HUDEP-2 (cell line): ENCODE measurements around the gene TOP2B.
A peak's percentile ranks its signal among the peaks of the same experiment; 100 is the strongest.

Source experiments
- DNase-seq, 76 experiments: peaks; one replicate each; lab custom pipeline; 2025; ENCODE audit not compliant: unreplicated experiment in 76 of 76; lab: John Stamatoyannopoulos, UW

TOP2B gene

DNA sequence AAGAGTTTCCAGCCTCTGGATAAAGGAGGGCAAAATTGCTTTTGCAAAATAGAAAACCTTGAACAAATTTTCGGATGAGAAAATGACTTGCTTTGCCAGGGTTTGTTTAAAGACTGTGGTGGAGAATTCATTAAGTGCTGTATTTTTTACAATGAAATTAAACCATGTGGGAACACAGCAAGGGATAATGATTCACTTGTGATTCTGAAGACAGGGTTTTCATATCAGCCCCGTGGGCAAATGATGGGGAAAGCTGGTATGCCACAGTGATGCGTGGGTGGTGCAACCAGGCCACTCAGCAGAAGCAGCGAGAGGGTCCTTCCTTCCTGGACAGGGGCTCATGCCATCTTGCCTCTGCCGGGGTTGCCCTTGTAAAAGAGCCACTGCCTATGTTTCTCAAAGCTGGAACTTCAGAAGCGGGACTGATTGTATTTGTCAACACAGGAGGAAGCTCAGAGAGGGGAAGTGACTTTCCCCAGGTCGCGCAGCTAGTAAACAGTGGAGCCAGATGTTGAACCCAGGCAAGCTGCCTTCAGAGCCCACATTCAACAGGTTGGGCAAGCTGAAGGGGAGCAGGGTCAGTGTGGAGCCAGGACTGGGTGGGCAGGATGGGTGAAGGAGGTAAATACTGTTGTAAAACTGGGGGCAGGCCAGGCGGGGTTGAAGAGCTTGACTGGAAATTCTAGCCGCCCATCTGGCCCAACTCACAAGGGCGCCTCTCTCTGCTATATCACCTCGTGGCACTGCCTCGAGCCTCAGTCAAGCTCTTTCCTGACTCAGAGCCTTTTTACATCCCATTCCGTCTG is 79.1 kb downstream of the TOP2B start:
- DNase-seq, result no peak

DNA sequence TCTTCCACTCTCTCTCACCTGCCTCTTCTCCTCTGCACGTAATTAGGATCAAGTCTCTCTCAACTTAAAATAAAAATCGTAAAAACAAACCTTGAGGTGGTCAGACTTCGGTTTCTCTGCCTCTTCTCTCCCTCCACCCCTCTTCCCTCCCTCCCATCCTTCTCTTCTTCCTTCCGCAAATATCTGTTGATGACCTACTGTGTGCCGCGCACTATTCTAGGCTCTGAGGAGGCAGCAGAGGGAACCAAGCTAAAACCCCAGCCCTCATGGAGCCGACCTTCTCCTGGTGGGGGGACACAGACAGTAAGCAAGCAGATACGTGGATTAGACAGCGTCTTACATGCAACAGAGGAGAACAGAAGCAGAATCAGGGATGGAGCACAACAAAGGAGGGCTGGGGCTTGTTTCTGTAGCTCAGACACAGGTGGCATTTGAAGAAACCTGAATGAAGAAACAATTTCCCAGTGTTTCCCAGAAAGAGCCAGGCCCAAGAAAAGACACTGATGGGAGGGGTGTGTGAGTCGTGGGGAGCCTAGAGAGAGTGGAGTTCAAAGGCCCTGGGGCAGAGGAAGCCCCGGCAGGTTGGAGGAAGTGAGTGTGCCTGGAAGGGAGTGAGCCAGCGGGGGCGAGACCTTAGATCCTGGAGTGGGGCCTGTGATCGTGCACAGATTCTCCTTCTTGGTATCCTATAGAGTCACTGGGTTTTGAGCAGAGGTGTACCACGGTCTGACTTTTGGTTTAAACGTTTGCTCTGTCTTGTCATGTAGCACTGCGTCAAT is 80.5 kb downstream of the TOP2B start:
- DNase-seq, result no peak

DNA sequence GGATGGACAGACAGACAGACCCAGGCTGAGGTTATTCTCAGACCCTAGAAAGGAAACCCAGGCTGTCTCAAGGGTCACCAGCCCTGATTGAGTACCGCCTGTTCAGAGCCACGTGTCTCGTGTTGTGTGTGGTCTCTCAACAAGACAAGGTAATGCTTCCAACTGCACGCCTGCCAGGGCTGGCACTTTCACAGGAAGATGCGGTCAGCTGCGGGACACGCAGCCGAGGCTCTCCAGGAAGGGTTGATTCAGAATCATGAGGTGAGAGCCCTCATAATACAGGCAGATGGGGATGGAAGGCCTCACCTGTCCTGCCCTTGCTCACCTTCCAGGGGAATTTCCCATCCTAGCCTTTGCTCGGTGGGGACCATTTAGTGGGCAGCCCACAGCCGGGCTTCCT is 81.4 kb downstream of the TOP2B start:
- DNase-seq, result no peak

- DNase-seq, result peak in 28 of 76 experiments; percentile 3 to 71 (median 20)
Measured at GRCh38 chr3:25582242-25582641, 82.5 kb downstream of the TOP2B start.

DNA sequence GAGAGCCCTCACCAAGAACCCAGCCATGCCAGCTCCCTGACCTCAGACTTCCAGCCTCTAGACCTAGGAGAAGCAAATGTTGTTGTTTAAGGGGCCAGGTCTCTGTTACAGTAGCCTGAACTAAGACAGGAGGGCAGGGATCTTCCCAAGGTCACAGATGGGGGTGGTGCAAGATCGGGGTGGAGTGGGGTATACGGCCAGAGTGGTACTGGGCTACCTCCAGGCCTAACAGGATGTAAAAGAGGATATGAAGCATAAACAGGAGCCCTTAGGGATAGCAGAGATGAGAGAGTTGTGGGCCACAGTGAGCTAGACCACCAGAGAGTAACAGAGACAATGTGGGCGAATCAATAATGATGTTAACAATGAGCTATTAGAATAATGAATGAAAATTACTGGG is 82.9 kb downstream of the TOP2B start:
- DNase-seq, result no peak

GRCh38 chr3:25581335-25581734 is 83.4 kb downstream of the TOP2B start:
- no peak for DNase-seq

GRCh38 chr3:25580534-25580933 is 84.2 kb downstream of the TOP2B start:
- no peak for DNase-seq

DNA sequence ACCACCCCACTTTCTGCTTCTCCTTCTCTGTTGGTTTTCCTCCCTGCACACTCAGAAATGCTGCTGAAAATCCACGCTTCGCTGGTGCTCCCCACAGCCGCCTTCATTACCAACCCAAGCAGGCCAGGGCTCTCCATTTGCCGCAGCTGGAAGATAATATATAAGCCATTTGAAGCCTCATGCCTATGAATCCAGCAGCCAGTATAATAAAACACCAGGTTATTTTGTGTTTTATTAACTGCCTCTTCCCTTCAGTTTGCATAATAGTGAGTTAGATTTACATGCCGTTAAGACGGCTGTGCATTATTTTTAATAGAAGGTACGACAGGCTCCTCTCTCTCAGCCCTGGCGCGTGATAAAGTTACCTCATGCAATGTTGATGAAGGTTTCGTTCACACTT is 86.6 kb downstream of the TOP2B start:
- no peak for DNase-seq

GRCh38 chr3:25576831-25577454 is 87.8 kb downstream of the TOP2B start:
- DNase-seq, result peak in 5 of 76 experiments; percentile 4 to 40 (median 15)

GRCh38 chr3:25576146-25576545 is 88.6 kb downstream of the TOP2B start:
- DNase-seq, result no peak

DNA sequence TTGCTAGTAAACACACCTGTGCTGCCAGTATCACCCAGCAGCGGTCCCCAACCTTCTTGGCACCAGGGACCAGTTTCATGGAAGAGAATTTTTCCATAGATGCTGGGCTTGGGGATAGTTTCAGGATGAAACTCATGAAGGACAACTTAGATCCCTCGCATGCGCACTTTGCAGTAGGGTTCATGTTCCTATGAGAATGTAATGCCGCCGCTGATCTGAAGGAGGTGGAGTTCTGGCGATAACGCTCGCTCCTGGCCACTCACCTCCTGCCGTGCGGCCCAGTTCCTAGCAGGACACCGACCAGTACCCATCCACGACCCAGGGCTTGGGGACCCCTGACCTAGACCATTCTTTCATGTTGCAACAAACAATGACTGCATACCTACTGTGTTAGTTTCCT is 89.7 kb downstream of the TOP2B start:
- DNase-seq, result no peak

DNA sequence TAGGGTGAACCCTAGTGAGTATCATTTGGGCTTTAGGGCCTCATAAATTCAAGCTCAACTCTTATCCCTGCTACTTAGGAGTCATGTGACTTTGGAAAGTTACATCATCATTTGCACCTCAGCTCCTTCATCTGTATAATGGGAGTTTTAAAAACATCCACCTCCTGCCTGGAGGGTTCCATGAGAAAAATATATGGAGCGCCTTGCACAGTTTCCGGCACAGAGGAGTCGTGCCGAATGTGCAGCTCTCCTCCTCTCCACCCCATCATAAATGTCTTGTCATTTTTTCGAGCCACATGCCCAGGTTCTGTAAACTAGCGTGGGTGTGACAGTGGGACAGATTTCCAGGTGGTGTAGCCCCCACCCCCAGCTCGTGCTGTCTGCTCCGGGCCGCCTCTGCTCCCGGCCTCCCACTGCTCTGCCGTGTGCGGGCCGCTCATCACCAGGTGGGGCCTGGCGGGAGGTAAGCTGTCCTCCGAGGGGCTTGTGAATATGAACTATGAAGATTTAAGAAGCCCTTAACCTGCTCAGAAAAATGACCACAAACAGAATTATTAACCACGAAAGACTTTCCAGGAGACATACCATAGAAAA is 90.4 kb downstream of the TOP2B start:
- DNase-seq, result no peak

GRCh38 chr3:25573386-25574171 is 91.1 kb downstream of the TOP2B start:
- no peak for DNase-seq

DNA sequence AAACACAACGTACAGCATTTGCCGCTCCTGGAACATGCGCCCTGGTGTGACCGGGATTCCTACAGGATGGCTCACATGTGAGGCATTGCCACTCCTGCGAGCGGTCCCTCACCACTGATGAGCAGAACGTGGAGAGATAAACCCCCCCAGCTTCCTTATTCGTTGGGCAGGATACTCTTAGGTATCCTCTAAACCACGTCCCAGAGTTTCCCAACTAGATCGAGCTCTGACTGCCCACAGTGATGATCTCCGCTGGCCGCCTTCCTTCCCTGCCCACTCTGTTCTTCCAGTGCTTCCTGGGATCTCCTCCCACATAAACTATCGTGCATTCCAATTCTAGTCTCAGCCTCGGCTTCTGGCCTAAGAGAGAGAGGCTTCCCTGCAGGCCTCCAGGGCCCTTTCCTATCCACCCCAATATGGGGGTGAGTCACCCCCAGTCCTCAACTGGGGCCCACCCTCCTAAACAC is 91.8 kb downstream of the TOP2B start:
- no peak for DNase-seq

- DNase-seq, result no peak
Measured at GRCh38 chr3:25572336-25572735, 92.4 kb downstream of the TOP2B start.

DNA sequence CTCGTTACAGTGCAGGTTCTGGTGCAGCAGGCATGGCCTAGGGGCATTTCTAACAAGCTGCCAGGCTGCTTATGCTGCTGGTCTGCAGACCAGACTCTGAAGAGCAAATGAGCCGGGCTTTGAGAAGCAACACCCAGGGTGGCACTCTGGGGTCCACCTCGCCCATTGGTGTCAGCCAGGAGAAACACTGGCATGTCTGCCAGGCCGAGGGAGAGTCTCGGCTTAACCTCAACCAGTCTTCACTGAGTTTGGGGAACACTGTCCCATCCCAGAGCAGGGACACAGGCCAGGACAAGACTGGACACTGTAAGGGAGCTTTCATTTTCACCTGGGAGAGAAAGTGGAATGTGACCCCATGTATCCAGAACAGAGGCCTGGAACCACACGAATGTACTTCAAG is 93.4 kb downstream of the TOP2B start:
- DNase-seq, result no peak

GRCh38 chr3:25568525-25569078 is 96.1 kb downstream of the TOP2B start:
- no peak for DNase-seq

GRCh38 chr3:25567806-25568524 is 96.7 kb downstream of the TOP2B start:
- no peak for DNase-seq

- no peak for DNase-seq
Measured at GRCh38 chr3:25567388-25567787, 97.3 kb downstream of the TOP2B start.
